ENCODE measurements around the gene NPHP3.
"Not testable (repeated sequence)": the region's sequence is repeated elsewhere in the genome, so short reads cannot be mapped to it uniquely, and the experiment has no call there.

Gene NPHP3

DNA sequence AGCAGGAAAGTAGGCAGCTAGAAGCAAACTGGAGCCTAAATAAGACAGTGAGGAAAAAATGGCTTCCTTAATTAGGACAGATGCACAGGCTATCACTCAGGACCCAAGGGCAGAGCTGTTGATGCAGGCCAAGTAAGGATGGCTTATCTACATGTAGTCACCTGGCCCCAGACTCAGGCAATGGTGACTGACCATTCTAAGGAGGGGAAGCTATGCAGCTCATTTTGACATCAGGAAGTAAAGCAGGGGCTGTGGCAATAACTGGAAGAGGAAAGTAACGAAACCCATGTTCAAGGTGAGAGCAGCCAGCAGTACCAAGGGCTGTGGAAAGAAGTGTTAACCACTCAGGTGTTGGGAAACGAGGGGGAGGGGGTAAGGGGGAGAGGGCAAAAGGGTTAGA, 78.8 kb downstream of the NPHP3 start:
- DNase-seq (ENCODE audit: low spot score): no peak

DNA sequence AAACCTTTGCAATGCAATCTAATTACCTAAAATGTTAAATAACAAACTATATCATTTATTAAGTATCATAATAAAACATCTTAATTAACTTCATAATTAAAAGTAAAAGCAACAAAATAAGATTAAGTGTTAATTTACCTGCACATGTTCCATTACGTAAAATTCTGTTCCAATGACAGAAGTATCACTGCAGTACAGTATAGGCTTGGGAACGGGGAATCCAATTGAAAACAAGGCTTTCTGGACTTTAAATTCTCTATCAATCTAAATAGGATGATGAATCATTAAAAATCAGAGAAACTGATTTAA, 79.7 kb downstream of the NPHP3 start:
- no peak for DNase-seq (ENCODE audit: low spot score)

DNA sequence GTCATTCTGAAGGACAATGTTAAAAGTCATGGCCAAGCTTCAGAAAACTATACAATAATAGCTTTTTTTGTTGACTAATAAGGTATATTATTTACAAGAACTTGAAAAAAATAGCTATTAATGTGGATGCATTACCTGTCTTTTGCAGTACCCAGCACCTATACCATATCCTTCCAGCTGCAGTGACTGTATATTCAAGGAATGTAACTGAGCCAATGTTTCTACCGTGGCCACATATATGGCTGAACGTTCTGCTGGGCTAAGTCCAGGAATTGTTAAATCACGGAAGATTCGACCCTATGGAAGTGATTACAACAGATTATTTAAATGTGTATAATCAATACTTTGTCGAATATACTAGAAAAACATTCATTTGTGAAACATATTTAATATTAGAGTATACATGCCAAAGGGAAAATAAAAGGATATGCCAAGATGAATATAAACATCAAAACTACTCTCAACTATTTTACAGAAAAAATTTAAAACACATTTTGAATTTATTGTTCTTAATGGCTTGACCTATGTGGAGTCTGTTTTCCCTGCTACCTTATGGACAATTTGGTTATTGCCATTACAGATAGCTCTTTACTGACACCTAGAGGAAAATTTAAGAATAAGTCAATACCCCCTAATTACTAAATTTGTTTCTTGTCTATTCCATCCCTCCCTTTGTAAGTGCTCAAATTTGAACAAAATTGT, 80.2 kb downstream of the NPHP3 start:
- DNase-seq (ENCODE audit: low spot score): peak; percentile 39

DNA sequence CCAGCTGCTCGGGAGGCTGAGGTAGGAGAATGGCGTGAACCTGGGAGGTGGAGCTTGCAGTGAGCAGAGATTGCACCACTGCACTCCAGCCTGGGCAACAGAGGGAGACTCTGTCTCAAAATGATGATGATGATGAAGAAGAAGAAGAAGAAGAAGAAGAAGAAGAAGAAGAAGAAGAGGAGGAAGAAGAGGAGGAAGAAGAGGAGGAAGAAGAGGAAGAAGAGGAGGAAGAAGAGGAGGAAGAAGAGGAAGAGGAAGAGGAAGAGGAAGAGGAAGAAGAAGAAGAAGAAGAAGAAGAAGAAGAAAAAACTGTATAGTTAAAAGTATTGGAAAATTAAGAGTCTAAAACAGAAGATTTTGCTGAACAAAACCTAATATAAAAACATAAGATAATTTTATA, 80.8 kb downstream of the NPHP3 start:
- not testable (repeated sequence) for DNase-seq (ENCODE audit: low spot score)

DNA sequence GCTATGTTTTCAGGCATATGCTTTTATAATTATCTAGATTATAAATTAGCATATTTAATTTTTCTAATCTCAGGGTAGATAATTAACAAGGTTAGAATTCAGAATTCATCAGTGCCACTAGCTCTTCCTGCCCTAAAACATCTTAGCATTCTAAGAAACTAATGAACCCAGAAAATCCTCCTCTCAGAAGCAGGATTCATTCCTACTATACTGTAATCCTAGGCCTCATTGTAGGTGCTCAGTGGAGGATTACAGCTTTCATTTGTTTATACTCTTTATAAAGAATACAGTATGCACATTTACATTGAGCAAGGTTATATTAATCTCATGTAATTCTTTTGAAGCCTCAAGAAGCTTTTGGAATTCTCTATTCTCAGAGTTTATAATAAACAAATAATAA, 83.5 kb downstream of the NPHP3 start:
- no peak for DNase-seq (ENCODE audit: low spot score)

DNA sequence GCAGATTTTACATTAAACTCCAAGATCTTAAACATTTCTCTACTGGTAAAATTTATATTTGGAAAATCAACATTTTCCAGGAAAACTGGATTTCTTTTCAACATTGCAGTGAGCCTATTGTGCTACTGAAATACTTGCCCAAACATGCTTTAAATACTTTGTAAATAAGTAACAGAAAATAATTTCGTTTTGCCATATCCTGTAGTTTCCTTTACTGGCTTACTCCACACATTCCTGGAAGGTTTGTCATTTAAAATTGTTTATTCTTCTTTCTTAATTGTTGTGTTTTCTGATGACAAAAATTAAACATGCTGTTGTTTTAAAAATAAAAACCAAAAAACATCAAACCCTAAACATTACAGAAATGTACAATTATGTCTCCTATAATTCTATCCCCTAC, 84.6 kb downstream of the NPHP3 start:
- DNase-seq (ENCODE audit: low spot score): no peak

DNA sequence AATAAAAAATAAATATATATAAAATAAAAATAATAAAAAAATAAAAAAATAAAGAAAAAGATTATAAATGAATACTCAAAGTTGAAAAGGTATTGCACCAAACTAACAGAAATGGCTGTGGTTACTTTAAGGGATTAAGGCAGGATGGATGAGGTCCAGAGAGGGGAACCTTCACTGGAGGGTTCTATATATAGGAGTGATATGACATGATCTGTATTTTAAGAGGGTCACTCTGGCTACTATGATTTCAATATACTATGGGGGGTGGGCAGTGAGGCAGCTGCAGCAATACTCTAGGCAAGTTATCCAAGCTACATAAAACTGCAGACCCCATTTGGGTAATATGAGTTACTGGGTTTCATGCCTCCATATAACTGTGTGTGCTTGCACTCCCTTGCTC, 87.2 kb downstream of the NPHP3 start:
- no peak for DNase-seq (ENCODE audit: low spot score)
